ENCODE results near the gene SLC25A39.

DNA sequence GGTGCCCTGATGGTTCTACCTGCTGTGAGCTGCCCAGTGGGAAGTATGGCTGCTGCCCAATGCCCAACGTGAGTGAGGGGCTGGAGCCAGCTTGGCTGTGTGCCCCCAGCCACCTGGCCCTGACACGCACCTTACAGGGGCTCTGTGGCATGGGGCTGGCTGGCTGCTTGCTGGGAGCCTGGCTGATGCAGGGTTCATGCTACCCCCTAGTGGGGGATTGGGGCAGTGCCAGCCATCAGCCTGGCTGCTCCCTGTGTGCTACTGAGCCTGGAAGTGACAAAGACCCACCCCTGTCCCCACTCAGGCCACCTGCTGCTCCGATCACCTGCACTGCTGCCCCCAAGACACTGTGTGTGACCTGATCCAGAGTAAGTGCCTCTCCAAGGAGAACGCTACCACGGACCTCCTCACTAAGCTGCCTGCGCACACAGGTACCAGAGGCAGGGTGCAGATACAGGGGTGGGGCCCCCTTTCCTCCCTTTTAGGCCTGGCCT lies 26.2 kb upstream of the SLC25A39 start:
- TF ChIP-seq, protein P1, sequence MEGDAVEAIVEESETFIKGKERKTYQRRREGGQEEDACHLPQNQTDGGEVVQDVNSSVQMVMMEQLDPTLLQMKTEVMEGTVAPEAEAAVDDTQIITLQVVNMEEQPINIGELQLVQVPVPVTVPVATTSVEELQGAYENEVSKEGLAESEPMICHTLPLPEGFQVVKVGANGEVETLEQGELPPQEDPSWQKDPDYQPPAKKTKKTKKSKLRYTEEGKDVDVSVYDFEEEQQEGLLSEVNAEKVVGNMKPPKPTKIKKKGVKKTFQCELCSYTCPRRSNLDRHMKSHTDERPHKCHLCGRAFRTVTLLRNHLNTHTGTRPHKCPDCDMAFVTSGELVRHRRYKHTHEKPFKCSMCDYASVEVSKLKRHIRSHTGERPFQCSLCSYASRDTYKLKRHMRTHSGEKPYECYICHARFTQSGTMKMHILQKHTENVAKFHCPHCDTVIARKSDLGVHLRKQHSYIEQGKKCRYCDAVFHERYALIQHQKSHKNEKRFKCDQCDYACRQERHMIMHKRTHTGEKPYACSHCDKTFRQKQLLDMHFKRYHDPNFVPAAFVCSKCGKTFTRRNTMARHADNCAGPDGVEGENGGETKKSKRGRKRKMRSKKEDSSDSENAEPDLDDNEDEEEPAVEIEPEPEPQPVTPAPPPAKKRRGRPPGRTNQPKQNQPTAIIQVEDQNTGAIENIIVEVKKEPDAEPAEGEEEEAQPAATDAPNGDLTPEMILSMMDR (IDR thresholded peaks at IDR 0.05 in 8 of 11, conservative IDR thresholded peaks at IDR 0.05 in 3 of 11): peak; percentile 73 to 97 (median 90)
- peak; percentile 25 to 65 (median 56) for TF ChIP-seq POLR2AphosphoS5 (IDR thresholded peaks at IDR 0.05)
